NCI-H1694 (cell line): ENCODE measurements around the gene CNN2.
"Not testable (repeated sequence)": the region's sequence is repeated elsewhere in the genome, so short reads cannot be mapped to it uniquely, and the experiment has no call there.

ENCODE experiments used
- DNase-seq: peaks from one replicate; lab custom pipeline; 2025; lab: John Stamatoyannopoulos, UW

Gene CNN2

DNA sequence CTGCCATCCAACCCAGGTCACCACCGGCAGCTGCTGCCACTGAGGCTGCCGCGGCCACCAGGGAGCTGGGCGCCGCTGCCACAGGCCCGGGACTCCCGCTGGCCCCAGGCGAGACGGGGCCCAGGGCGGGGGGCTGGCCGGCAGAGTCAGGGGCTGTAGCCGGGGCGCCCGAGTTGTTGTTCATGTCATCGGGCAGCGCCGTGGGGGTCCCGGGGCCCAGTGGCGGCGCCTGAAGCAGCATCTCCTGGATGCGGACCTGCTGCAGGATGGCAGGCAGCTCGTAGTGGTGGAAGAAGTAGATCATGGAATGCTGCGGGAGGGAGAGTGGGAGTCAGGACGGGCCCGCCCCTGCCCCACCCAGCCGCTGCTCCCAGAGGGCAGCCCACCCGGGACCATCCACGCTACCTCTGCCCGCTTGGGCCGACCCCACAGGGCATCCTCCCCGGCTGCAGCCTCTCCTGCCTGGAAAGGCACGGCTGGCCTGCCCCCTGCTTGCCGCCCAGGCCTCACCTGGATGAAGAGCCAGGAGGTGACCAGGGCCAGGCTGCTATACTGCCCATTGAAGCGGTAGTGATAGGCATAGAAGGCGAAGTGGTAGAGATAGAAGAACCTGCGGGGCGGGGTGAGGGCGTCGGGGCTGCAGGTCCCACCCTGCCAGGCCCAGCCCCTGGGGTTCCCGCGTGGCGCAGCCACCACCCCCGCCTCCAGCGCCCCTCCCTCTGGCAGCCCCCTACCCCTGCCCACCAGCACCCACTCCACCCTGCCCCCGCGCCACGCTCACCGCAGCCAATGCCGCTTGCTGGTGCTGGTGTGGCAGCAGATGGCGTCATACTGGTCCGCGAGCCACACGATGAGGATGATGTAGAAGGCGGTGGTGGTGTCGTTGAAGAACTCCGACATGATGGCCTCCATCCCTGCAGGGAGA is 15.6 kb upstream of the CNN2 start:
- DNase-seq, result no peak

DNA sequence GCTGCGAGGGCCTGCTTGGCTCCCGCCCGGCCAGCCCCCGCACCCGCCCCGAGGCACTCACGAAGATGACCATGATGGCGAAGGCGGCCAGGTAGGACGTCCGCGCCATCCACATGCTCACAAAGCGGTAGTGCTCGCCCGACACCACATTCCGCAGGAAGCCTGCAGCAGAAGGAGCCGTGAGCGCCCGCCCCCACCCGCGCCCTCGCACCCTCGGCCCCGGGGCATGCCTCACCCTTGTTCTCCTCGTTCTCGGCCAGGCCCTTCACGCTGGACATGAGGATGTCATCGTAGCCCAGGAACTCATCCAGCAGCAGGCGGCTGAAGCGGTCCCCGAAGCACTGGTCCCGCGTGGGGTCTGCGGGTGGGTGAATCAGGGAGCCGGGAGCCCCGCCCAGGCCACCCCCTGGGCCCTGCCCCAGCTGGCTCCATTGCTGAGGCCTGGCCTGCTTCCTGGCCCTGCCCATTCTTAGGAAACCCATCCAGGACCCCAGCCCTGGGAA is 14.5 kb upstream of the CNN2 start:
- DNase-seq, result no peak

DNA sequence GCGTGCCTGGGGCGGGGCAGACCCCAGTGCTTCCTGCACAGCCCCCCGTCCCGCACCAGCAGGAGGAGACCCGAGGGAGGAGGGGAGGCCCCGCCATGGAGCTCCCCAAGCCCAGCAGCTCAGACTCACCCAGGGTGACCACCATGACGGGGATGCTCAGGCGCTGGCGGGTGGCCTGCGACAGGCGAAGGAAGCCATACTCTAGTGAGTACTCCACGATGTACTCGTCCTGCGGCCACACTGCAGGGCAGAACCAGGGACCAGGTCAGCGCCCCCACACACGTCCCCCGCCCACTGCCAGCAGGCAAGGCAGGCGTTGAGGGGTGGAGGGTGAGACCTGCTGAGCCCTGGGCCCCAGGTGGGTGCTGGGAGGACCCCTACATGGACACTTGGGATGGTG is 14.1 kb upstream of the CNN2 start:
- DNase-seq, result no peak

DNA sequence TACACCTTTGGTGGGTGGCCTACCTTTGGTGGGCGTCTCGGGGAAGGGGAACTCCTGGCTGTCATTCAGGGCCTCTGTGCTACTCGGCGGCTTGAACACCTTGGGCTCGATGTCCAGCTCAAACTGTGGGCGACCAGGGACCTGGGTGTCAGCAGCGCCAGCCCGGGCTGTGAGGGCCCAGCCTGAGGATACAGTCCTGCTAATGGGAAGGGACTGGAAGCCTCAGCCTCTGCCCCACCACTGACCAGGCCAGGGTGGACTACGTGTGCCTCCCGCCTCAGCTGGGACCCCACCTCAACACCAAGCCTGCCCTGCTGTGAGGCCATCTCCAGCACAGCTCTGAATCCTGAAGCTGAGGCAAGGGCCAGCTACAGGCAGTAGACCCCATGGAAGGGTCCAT is 13.2 kb upstream of the CNN2 start:
- no peak for DNase-seq

DNA sequence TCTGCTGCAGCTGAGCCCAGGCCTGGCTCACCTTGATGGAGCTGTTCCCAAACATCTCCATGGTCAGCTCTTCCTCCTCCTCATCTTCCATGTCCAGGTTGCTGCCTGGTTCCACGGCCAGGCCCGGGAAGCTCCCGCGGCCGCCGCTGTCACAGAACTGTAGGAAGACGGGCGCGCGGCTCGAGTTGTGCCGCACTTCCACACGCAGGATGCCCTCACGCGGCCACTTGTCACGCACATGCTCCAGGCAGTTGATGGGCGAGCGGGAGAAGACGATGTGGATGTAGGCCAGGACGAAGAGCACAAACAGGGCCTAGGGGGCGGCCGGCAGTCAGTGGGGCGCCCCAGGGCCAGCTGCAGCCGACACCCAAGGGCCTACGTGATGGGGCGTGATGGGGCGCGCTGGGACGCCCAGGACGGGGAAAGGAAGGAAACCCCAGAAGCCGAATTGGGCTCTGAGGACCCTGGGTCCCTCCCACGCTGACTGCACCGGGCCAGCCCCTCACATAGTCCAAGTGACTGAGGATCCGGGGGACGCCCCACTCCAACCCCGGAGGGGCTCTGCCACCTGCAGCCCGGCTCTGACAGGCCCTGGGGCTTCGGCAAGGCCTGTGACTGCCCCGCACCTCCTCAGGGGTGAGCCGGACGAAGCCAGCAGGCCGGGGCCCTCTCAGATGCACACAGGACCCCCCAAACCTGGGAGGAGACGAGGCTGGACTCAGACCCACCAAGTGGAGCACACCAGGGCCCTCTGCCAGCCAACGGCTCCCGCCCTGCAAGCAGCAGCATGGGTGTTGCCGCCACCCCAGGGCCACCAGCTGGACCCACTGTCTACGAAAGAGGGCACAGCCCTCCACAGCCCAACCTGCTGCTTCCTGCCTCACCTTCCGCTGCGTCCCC is 12.0 kb upstream of the CNN2 start:
- DNase-seq, result no peak

DNA sequence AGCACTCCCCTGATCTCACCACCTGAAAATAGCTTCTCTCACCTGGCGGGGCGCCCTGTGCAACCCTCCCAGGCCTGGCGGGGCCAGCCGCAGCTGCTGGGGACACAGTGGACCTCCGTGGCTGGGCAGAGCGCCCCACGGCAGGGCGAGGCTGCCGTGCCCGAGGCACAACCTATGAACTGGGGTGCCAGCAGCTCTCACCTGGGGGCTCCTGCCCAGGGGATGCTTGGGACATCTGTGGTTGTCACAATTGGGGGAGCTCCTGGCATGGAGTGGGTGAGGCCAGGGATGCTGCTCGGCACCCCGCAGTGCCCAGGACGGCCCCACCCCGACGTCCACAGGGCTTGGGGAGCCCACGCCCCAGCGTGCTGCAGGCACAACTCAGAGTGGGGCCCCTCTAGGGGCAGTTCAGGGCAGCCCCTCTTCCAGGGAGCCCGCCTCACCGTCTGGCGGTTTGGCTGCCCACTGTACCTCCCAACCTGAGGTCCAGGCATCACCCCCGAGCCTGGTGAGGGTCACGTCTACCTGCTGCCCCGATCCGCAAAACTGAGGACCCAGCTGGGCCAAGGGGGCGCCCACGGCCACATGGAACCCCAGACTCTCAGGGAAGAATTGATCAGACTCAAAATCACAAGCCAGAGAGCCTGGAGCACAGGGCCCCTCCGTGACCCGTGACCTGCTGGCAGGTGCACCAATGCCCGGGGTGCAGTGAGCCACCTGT is 11.2 kb upstream of the CNN2 start:
- DNase-seq, result no peak

DNA sequence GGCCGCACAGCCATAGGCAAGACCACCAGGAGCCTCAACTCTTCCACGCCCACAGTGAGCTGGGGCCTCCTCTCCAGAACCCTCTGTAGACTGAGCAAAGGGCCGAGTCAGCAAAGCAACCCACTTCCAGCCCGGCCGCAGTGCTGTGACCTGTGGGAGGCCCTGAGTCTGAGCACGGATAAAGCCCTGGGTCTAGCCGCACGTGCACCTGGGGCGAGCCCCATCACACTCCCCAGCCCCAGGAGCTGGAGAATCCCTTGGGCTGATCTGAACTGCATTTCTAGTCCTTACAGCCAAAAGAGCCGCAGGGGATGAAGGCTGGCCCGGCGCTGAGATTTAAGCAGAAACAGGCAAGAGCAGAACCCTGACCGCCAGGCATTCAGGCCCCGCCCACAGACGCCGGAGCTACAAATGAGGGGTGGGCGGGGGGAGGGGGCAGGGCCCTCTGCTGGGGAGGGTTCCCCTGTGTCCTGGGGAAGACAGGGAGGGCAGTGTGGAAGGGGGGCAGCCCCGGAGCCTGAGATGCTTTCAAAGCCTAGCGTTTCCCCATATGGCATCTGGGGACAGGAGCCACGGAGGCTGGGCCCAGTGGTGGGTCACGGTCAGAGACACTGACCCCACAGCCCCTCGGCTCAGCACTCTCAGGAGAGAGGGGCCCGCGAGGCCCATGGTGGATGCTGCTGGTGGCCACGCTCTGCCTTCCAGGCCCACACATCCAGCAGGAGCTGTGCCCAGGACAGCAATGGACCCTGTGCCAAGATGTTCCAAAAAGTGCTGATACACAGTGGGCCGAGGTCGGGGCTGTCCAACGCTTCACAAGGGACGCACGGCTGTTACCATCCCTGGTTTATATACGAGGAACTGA is 10.4 kb upstream of the CNN2 start:
- no peak for DNase-seq

DNA sequence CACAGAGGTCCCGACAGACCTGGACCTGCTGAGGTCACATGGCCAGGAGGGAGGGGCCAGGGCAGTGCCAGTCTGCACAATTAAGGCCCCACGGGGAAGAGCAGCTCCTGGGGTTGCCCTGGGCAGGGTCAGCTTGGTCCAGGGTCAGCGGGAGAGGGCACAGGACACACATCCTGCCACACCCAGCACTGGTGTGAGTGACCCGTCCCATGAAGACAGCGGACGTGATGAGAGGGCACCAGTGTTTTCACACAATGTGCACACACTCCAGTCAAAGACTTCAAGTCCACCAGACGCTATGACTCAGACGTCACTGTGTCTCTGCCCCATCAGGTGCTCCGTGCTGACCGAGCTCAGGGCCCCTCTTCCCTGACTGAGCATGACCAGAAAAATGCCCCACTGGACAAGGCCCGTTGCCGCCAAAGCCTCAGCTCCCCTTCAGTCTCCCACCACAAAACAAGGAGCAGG is 9.7 kb upstream of the CNN2 start:
- no peak for DNase-seq

DNA sequence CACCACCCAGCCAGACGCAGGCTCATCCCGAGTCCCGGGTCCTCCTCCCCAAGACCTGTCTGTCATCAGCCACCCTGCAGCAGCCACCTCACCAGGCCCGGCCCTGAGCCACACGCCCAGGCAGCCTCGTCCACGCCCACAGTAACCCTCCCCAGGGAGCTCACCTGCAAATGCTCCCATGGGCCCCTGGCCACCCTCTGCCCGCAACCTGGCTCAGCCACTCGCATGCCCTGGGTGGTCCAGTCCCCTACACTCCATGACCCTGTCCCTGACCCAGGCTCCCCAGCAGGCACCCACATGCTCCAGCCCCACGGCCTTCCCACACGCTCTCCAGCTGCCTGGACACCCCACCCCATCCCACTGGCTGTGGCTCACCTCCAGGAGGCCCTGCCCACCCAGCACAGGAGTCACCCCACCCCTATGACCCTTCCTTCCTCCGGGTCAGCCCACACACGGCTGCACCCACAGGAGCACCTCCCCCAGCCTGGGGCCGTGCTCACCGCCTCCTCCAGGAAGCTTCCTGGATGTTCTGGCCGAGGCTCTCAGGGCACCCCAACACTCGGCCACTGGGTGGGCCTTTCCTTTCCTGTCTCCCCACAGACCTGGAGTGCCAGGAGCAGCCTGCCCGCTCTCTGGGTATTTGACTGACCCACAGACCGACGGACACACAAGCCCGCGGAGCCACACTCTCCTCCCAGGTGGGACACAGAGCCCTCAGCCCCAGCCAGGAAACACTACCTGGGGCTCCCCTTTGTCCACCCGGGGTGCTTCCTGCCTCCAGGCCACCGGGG is 9.1 kb upstream of the CNN2 start:
- DNase-seq, result no peak

DNA sequence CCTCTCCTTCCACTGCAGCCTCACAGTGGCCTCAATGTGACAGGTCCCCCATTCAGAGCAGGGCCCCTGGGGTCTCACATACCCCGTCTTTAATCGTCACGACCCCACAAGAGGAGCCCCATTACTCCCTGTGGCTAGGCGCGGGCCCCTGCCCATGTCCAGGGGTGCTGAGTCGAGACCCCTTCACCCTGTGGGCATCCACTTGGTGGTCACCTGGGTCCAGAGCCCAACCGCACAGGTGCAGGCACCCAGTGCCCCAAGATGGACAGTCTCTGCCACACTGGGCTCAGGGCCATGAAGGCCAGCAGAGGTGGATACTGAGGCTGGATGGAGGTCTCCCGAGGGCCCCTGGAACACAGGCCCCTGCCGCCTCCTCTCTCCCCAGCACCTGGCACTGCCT is 8.5 kb upstream of the CNN2 start:
- DNase-seq, result no peak

DNA sequence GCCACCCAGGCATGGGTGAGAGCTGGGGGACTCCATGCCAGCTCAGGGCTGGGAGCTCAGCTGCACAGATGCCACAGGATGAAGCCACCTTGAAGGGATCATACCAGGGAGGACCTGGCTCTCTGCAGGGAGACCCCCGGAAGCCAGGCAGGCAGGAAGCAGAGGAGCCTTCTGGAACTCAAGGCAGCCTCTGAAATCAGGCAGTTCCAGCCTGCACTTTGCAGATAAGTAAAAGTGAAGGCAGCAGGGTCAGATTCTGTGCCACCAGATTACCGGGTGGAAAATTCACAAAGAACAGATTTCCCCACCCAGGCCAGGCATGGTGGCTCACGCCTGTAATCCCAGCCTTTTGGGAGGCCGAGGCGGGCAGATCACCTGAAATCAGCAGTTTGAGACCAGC is 8.0 kb upstream of the CNN2 start:
- DNase-seq, result no peak

DNA sequence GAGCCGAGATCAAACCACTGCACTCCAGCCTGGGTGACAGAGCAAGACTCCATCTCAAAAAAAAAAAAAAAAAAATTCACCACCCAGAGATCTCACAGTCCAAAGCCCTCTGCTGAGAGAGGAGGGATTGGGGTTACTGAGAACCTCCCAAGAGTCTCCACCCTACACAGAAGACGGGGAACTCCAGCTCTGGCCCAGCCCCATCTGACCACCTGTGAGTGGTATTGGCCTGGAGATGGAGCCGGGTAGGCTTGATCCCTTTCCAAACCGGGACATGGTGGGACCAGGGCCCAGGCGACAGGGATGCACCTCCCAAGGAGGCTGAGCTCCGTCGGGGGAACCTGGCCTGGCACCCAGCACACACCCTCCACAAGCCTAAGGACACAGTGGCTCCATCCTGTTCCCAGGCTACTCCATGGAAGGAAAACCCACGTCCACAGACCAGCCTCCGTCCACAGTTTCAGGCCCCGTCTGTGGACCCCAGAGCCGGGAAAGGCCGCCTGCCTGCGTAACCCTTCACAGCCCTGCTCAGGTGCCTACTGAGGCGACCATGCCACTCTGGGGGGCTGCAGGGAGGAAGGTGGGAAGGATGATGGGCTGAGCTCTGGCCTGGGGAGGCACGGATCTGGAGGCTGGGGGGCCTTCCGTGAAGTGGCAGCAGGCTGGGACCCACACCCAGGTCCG is 7.3 kb upstream of the CNN2 start:
- no peak for DNase-seq

DNA sequence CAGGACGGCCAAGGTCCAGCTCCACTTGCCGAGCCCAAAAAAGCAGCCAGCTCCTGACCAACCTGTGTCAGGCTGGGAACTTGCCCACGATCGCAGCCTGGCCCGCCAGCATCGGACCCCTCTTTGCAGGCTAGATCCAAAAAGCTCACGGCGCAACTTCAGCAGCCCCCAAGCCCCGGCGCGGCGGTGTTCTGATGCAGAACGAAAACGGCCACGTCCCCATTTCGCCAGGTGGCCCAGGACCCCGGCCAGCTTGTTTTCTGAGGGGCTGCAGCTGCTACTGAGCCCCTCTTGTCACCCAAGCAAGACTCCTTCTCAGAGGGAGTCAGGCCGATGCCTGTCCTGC is 6.8 kb upstream of the CNN2 start:
- DNase-seq, result no peak

DNA sequence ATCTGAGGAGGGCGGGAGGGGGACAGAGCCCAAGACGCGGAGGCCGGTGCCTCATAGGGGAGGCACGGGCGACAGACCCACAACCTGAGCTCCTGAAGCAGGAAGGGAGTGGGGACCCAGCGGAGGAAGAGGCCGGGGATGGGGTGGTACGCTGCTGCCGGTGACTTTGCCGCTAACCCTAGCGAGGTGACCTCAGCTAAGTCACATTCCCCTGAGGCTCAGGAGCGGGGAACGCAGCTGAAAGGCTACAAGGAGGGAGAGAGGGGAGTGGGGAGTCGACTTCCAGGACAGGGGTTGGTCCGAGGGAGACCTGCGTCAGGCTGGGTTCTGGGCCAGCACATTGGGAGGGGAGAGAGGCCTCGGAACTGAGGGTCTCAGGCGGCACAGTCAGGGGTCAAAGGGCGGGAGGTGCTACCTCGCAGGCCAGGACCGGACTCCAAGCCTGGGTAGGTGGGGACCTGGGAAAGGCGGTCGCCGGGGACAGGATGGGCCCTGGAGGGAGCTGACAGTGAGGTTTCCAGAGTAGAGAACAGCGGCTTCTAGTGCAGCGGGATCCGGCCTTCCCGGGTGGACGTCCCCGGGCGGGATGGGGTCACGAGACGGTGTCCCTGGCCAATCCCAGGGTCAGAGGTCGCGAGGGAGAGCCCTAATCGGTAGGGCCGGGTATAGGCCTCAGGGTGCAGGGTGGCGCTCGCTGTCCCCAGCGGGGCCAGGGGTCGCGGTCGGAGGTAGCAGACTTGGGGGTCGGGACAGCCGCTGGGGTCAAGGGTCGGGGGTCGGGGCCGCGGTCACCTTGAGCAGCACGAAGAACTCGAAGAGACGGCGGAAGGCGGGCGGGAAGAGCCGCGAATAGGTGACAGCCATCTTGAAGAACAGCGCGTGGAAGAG is 6.2 kb upstream of the CNN2 start:
- no peak for DNase-seq

DNA sequence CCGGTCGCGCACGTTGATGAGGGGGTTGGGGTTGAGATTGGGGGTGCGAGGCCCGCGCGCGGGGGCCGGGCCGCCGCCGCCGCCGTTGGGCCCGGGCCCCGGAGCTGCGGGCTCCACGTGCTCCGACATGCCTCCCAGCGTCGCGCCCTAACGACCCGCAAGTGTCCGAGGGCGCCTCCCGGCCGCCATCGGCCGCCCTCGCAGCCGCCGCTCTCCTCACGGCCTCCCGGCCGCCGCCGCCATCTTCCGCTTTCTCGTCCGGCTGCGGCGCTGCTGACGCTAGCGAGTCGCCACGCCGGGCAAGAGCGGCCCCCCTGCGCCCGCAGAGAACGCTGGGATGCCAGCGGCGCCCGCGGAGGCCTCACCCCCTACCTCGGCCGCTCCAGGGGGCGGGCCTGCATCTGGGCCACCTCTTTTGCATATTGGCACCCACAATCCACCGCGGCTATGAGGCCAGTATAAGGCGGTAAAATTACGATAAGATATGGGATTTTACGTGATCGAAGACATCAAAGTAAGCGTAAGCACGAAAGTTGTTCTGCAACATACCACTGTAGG is 5.5 kb upstream of the CNN2 start, which contains the start of gene TMEM259:
Gene TMEM259 (minus strand): TSS at position 256 of the 558 bp plus-strand sequence. CDS start 127 bp downstream, at position 129.
- peak; percentile 86 for DNase-seq

DNA sequence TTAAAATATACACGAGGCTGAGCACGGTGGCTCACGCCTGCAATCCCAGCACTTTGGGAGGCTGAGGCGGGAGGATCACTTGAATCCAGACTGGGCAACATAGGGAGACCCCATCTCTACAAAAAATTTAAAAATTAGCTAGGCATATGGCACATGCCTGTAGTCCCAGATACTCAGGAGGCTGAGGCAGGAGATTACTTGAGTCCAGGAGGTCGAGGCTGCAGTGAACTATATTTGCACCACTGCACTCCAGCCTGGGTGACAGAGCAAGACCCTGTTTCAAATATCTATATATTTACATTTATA is 2.6 kb upstream of the CNN2 start:
- not testable (repeated sequence) for DNase-seq

DNA sequence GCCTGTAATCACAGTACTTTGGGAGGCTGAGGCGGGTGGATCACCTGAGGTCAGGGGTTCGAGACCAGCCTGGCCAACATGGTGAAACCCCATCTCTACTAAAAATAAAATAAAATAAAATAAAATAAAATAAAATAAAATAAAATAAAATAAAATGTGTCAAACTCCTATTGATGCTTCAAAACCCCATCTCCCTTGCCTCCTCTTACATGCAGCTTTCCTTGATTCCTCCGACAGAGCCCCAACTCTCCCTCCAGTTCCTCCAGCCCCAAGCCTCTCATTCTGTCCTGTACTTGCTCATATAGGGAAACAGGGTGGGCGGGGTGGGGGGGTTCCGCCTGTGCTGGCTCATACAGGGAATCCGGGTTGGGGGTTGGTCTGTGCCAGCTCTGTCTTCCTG is 1.3 kb upstream of the CNN2 start:
- not testable (repeated sequence) for DNase-seq
